Measurements from ENCODE around the gene PAWR. TPM values are rescaled to one million over a fixed set of nuclear protein-coding genes. Genes with fewer than 3 reads are reported as not detected.

PAWR gene, protein sequence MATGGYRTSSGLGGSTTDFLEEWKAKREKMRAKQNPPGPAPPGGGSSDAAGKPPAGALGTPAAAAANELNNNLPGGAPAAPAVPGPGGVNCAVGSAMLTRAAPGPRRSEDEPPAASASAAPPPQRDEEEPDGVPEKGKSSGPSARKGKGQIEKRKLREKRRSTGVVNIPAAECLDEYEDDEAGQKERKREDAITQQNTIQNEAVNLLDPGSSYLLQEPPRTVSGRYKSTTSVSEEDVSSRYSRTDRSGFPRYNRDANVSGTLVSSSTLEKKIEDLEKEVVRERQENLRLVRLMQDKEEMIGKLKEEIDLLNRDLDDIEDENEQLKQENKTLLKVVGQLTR
- 1 to 10 TPM; 1.3 to 4.4 (median 2.7) TPM for polyA plus RNA-seq

DNA sequence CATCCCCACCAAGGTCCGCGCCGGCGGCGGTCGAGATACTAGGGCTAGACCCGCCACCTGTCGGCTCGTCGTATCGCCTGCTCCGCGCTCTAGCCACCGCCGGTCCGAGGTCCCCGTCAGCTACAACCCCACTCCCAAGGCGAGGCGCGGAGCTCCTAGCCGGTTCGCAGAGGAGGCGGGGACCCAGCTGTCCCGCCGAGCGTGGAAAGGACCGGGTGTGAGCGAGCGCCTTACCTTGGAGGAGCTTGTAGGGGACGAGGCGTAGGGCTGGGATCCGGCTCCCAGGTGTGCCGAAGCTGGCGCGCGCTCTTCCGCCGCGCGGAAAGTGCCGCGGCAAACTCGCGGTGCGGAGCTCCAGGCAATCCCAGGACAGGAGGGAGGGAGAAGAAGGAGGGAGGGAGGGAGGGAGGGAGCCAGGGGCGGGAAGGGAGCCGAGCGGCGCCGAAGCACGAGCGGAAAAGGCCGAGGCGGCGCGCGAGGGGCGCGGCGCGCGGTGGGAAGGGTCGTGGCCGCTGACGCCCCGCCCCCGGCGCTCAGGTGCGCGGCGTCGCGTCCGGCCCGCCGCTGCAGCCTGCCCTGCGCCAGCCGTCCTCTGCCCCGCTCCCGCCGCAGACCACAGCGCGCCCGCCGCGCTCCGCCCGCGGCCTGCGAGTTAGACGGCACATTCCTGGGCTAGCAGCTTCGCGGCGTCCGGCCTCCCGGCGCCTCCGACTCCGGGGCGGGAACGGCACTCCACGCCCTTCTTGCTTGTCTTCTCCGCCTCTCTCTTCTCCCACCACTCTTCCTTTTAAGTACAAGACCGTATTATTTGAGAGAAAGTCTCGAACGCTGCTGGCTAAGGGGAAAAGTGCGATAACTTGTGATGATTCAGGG, at the start of gene PAWR:
PAWR (minus strand) TSS at position 327 of the 873 bp plus-strand sequence. CDS start 720 bp downstream, outside the sequence.
- H3K27ac Mint-ChIP-seq: peak within 1 kb of the TSS in 3 of 6 donors; percentile 21 to 49 (median 49)
- peaks cover 5 to 26% (median 17%) of the 10 kb centered on the region in 3 donors for H3K27me3 Mint-ChIP-seq (ENCODE audit: low read depth in 3 of 3)
- no peaks in the 10 kb centered on the region for H3K36me3 Mint-ChIP-seq
- DNase-seq: peak; percentile 26 to 48 (median 33)
- H3K9me3 Mint-ChIP-seq: peaks cover 0 to 4% (median 0%) of the 10 kb centered on the region in 6 donors
- H3K4me3 Mint-ChIP-seq: peak within 1 kb of the TSS; percentile 84 to 94 (median 88)
- H3K4me1 Mint-ChIP-seq: peaks cover 15 to 34% of the 10 kb centered on the region in 2 donors

DNA sequence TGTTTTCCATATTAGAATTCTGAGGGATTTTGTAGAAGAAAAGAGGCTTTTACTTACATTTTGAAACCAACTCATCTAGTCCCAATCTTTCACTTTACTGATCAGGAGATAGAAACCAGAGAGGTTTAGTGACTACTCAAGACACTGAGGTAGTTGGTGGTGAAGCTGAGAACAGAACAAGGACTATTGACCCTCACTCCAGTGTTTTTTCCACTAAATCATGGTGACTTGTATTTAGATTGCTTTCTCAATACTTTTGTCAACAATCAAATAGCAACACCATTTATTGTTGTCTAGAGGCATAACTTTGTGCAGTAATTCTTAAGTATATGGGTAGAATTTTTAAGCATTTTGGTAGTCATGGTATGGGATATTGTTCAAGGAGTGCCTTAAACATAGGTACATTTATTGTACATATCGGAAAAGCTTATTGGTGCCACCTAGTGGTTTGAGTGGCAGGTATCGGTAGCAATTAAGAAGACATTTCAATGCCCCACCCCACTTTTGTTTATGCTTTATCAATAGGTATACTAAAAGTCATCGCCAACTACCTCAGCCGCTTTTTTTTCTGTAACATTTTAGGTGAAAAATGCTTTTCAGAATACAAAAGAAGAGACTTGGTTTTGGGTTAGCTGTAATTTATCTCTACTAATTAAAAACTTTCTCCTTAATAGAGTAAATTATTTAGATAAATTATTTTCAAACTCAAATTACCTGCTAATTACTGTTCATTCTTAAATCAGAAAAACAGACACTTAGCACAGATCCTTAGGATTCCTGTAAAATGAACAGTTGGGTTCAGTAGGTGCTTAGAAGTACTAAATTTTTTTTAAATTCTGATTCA, 47.3 kb upstream of the PAWR start:
- no peaks in the 10 kb centered on the region for H3K36me3 Mint-ChIP-seq

DNA sequence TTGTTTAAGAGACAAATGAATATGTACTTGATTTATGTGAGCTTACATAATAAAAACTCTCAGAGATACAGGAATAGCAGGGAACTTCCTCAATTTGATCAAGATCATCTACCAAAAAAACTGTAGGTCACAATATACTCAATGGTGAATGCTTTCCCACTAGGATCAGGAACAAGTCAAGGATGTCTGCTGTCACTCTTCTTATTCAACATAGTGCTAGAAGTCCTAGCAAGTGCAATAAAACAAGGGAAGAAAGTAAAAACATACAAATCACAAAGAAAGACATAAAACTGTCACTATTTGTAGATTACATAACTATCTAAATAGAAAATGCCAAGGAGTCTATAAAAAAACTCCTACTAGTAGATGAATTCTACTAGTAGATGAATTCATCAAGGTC, 41.9 kb upstream of the PAWR start:
- Mint-ChIP-seq H3K4me3 (no peak overlapping the region), H3K4me1 (no peaks in the 10 kb centered on the region), H3K27me3 (ENCODE audit: low read depth in 3 of 3) (peaks cover 4 to 17% (median 5%) of the 10 kb centered on the region in 3 donors), H3K27ac (no peak overlapping the region), H3K36me3 (no peaks in the 10 kb centered on the region), H3K9me3 (no peaks in the 10 kb centered on the region)
- DNase-seq: no peak

More for the DNA sequence above, 47.3 kb upstream of the PAWR start:
- peak in 2 of 3 donors; percentile 4 to 19 for DNase-seq
- Mint-ChIP-seq H3K27me3 (ENCODE audit: low read depth in 3 of 3) (peaks cover 1 to 10% (median 2%) of the 10 kb centered on the region in 3 donors), H3K9me3 (no peaks in the 10 kb centered on the region), H3K4me3 (no peak overlapping the region), H3K27ac (no peak overlapping the region), H3K4me1 (no peaks in the 10 kb centered on the region)

DNA sequence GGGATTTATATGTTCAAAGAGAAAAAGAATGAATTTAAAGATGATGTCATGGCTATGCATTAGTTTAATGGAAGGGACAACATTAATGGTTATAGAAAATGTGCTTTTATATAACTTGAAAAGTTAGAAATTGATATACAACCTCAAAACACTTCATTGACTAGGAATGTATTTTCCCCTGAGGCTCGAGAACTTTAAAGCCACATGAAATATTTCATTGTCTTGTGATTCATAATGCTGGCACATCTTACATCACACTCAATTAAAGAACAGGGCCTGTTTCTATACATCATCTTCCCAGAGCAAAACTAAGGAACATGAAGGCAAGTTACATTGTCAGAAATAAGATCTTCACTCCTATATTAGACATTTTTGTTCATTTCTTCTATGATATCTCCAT, 35.2 kb upstream of the PAWR start:
- H3K4me3 Mint-ChIP-seq: no peak overlapping the region
- no peak overlapping the region for H3K27ac Mint-ChIP-seq
- H3K27me3 Mint-ChIP-seq (ENCODE audit: low read depth in 3 of 3): peaks cover 4 to 11% (median 5%) of the 10 kb centered on the region in 3 donors
- H3K9me3 Mint-ChIP-seq: peaks cover 0 to 4% (median 0%) of the 10 kb centered on the region in 6 donors
- no peak for DNase-seq
- no peaks in the 10 kb centered on the region for H3K4me1 Mint-ChIP-seq
- no peaks in the 10 kb centered on the region for H3K36me3 Mint-ChIP-seq

DNA sequence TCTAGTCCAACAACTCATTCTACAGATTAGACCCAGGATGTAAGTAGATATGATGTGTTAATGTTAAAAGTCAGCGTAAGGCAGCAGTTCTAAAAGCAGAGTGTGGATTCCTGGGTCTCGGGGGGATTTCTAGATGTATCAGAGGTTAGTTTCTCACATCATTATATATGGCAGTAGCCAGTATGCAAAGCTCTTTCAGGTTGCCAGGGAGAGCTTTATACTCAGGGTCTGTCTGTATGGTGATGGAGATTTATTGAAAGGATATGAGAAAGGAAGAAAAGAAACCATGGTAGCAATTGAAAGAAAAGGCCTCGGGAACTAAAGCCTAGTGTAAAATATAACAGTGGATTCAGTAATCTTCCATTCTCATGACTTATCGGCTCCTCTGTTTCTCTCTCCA, 26.2 kb upstream of the PAWR start:
- Mint-ChIP-seq H3K36me3 (no peaks in the 10 kb centered on the region), H3K4me3 (no peak overlapping the region), H3K27ac (no peak overlapping the region), H3K4me1 (no peaks in the 10 kb centered on the region), H3K27me3 (ENCODE audit: low read depth in 3 of 3) (peaks cover 0 to 7% (median 1%) of the 10 kb centered on the region in 3 donors), H3K9me3 (peaks cover 0 to 3% (median 0%) of the 10 kb centered on the region in 6 donors)
- no peak for DNase-seq

DNA sequence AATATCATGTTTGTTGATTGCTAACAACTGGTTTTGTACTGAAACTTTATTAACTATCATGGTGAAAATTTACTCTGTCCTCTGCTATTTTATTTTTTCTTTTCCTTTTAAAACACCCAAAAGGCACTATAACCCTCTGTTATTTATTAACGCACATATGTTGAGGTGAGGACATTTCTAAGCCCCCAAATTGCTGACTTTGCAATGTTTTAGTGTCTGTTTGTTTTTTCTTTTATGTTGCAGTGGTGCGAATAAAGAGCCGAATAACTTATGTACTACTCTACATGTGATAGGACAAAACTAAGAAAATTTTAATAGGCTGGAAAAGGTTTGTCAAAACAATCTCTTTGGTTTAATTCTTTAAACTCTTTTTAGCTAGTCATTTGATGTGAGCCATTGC, 24.5 kb upstream of the PAWR start:
- no peak overlapping the region for H3K4me3 Mint-ChIP-seq
- H3K9me3 Mint-ChIP-seq: peaks cover 0 to 3% (median 0%) of the 10 kb centered on the region in 6 donors
- H3K36me3 Mint-ChIP-seq: no peaks in the 10 kb centered on the region
- DNase-seq: no peak
- no peaks in the 10 kb centered on the region for H3K4me1 Mint-ChIP-seq
- H3K27me3 Mint-ChIP-seq (ENCODE audit: low read depth in 3 of 3): peaks cover 1 to 12% (median 2%) of the 10 kb centered on the region in 3 donors
- no peak overlapping the region for H3K27ac Mint-ChIP-seq

DNA sequence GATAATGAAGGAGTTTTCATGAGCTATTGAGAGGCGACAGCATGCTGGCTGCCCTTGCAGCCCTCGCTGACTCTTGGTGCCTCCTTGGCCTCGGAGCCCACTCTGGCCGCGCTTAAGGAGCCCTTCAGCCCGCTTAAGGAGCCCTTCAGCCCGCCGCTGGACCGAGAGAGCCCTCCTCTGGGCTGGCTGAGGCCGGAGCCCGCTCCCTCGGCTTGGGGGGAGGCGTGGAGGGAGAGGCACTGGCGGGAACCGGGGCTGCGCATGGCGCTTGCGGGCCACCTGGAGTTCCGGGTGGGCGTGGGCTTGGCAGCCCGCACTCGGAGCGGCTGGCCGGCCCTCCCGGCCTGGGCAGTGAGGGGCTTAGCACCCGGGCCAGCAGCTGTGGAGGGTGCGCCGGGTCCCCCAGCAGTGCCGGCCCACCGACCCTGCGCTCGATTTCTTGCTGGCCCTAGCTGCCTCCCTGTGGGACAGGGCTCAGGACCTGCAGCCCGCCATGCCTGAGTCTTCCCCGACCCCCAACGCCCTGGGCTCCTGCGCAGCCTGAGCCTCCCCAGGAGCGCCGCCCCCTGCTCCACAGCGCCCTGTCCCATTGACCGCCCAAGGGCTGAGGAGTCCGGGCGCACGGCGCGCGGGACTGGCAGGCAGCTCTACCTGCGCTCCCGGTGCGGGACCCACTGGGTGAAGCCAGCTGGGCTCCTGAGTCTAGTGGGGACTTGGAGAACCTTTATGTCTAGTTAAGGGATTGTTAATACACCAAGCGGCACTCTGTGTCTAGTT, 20.1 kb upstream of the PAWR start:
- Mint-ChIP-seq H3K27ac (no peak overlapping the region), H3K27me3 (ENCODE audit: low read depth in 3 of 3) (peaks cover 1 to 10% (median 2%) of the 10 kb centered on the region in 3 donors), H3K9me3 (no peaks in the 10 kb centered on the region), H3K4me1 (no peaks in the 10 kb centered on the region), H3K4me3 (no peak overlapping the region), H3K36me3 (no peaks in the 10 kb centered on the region)
- DNase-seq: no peak

DNA sequence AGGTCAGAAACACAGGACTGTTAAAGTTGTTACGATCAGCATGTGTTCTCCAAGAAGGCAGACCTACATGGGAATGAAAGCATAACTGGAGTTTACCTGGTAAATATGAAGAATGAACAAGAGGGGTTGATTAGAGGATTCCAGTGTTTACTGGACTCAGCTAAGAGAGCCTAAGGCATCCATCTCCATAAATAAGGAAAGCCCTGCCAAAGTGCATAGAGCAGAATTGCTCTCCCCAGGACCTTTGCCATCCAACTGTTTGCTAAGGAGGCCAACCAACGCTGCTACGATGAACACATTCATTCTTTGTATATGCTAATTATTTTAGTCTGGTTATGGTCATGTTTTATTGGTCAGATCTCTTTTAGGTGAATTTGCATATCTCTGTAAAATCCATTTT, 17.1 kb upstream of the PAWR start:
- DNase-seq: no peak
- H3K9me3 Mint-ChIP-seq: no peaks in the 10 kb centered on the region
- H3K27me3 Mint-ChIP-seq (ENCODE audit: low read depth in 3 of 3): peaks cover 1 to 13% (median 2%) of the 10 kb centered on the region in 3 donors
- no peaks in the 10 kb centered on the region for H3K4me1 Mint-ChIP-seq
- no peak overlapping the region for H3K4me3 Mint-ChIP-seq
- H3K36me3 Mint-ChIP-seq: no peaks in the 10 kb centered on the region
- no peak overlapping the region for H3K27ac Mint-ChIP-seq

DNA sequence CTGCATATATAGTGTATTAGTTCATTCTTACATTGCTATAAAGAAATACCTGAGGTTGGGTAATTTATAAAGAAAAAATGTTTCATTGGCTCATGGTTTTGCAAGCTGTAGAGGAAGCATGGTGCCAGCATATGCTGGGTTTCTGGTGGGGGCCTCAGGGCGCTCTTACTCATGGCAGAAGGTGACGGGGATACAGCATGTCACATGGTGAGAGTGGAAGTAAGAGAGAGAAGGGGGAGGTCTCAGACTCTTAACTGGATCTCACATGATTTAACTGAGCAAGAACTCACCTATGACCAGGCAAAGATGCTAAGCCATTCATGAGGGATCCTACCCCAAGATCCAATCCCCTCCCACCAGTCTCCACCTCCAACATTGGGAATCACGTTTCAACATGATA, 15.9 kb upstream of the PAWR start:
- Mint-ChIP-seq H3K4me3 (no peak overlapping the region), H3K27ac (no peak overlapping the region), H3K4me1 (no peaks in the 10 kb centered on the region), H3K27me3 (ENCODE audit: low read depth in 3 of 3) (peaks cover 1 to 15% (median 2%) of the 10 kb centered on the region in 3 donors), H3K36me3 (no peaks in the 10 kb centered on the region), H3K9me3 (no peaks in the 10 kb centered on the region)
- no peak for DNase-seq

DNA sequence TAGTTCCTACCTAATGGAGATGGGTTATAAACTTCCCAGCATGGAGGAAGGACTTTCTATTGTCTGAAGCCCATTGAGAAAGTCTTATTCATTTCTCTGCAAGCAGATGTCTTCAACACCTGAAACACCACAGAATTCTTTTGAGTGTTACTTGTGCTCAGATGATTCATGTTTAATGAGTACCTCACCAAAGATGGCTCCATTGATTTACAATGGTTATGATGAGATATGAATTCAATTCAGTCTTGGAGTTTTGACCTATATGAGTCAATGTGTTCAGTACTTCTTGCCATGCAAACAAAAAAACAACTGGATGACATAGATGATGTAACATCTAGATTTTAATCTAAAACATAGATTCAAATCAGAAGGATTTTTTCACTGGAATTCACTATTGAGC, 15.4 kb upstream of the PAWR start:
- Mint-ChIP-seq H3K27ac (no peak overlapping the region), H3K4me1 (no peaks in the 10 kb centered on the region), H3K9me3 (no peaks in the 10 kb centered on the region), H3K36me3 (no peaks in the 10 kb centered on the region), H3K4me3 (no peak overlapping the region), H3K27me3 (ENCODE audit: low read depth in 3 of 3) (peaks cover 1 to 11% (median 2%) of the 10 kb centered on the region in 3 donors)
- no peak for DNase-seq

DNA sequence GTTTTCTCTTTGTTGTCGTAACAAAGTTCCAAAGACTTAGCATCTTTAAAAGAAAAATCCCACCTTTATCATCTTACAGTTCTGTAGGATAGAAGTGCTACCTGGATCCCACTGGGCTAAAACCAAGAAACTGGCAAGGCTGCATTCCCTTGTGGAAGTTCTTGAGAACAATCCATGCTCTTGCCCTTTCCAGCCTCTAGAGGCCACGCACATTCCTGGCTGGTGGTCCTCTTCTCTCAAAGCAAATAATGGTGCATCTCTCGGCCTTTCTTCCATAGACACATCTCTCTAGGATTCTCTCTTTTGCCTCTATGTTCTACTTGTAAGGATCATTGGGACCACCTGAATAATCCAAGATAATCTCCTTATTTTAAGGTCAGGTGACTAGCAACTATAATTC, 8.2 kb upstream of the PAWR start:
- Mint-ChIP-seq H3K4me1 (no peaks in the 10 kb centered on the region), H3K4me3 (no peak overlapping the region)

DNA sequence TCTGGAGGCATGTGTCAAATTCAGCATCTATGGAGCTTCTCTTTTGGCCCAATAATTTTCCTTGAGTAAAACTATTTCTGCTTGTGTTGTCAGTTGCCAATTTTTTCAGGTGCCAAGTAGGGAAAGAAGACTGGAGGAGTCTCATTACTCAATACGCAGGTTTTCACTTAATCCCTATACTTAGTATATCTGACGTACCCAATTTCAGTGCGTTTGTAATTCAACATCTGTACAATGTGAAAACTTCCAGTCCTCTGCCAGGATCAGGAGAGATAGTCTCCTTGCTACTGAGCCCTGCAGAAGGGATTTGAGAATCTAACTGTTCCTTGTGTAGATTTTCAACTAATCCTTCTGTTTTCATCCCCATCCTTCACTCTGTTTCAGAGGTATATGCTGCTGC, 5.7 kb upstream of the PAWR start:
- no peak overlapping the region for H3K27ac Mint-ChIP-seq
- peaks cover 0 to 3% (median 0%) of the 10 kb centered on the region in 6 donors for H3K9me3 Mint-ChIP-seq
- DNase-seq: no peak
- peaks cover 2 to 4% (median 4%) of the 10 kb centered on the region in 3 donors for H3K27me3 Mint-ChIP-seq (ENCODE audit: low read depth in 3 of 3)
- no peak overlapping the region for H3K4me3 Mint-ChIP-seq
- peaks cover under 1 to 2% of the 10 kb centered on the region in 2 donors for H3K4me1 Mint-ChIP-seq
- H3K36me3 Mint-ChIP-seq: no peaks in the 10 kb centered on the region

More for the DNA sequence above, 8.2 kb upstream of the PAWR start:
- no peaks in the 10 kb centered on the region for H3K36me3 Mint-ChIP-seq
- H3K27me3 Mint-ChIP-seq (ENCODE audit: low read depth in 3 of 3): peaks cover 0 to 4% (median 4%) of the 10 kb centered on the region in 3 donors
- no peak overlapping the region for H3K27ac Mint-ChIP-seq
- no peak for DNase-seq
- peaks cover 0 to 3% (median 0%) of the 10 kb centered on the region in 6 donors for H3K9me3 Mint-ChIP-seq
